GM12874 (cell line): ENCODE measurements around the gene HACD3.

Experiments used
- TF ChIP-seq, protein P1 (sequence below): IDR thresholded peaks from 2 replicates; pipeline ENCODE4 v1.5.1; 2011; ENCODE audit warnings: low read depth, mild to moderate bottlenecking, control low read depth, low read length, moderate library complexity; ENCODE audit not compliant: insufficient read depth

The HACD3 gene

GRCh38 chr15:65532738-65533051, 2.4 kb downstream of the HACD3 start:
- TF ChIP-seq, protein P1, sequence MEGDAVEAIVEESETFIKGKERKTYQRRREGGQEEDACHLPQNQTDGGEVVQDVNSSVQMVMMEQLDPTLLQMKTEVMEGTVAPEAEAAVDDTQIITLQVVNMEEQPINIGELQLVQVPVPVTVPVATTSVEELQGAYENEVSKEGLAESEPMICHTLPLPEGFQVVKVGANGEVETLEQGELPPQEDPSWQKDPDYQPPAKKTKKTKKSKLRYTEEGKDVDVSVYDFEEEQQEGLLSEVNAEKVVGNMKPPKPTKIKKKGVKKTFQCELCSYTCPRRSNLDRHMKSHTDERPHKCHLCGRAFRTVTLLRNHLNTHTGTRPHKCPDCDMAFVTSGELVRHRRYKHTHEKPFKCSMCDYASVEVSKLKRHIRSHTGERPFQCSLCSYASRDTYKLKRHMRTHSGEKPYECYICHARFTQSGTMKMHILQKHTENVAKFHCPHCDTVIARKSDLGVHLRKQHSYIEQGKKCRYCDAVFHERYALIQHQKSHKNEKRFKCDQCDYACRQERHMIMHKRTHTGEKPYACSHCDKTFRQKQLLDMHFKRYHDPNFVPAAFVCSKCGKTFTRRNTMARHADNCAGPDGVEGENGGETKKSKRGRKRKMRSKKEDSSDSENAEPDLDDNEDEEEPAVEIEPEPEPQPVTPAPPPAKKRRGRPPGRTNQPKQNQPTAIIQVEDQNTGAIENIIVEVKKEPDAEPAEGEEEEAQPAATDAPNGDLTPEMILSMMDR: no peak

- TF ChIP-seq, protein P1: no peak
These were observed 2.9 kb downstream of the HACD3 start for GRCh38 chr15:65533057-65533756.

GRCh38 chr15:65535192-65535591, 4.9 kb downstream of the HACD3 start:
- TF ChIP-seq, protein P1: no peak

GRCh38 chr15:65540314-65540713, 10.1 kb downstream of the HACD3 start:
- TF ChIP-seq, protein P1: no peak

- TF ChIP-seq, protein P1: no peak
These were observed 11.1 kb downstream of the HACD3 start for GRCh38 chr15:65541231-65541820.

DNA sequence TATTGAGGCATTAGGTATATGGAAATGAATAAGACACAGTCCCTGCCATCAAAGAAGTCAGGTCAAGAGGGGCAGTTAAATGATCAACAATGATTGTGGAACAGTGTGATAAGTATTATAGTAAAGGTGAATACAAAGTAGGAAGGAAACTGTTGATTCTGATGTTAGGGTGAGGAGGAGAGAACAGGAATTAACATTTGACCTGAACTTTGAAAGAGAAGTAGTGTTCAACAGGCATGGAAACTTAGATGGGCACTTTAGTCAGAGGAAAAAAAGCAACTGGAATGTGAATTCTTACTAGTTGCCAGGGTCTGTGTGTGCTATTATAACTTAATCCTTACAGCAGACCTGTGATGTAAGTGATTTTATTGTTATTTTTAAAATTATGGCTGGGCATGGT, 17.6 kb downstream of the HACD3 start:
- TF ChIP-seq, protein P1: no peak

DNA sequence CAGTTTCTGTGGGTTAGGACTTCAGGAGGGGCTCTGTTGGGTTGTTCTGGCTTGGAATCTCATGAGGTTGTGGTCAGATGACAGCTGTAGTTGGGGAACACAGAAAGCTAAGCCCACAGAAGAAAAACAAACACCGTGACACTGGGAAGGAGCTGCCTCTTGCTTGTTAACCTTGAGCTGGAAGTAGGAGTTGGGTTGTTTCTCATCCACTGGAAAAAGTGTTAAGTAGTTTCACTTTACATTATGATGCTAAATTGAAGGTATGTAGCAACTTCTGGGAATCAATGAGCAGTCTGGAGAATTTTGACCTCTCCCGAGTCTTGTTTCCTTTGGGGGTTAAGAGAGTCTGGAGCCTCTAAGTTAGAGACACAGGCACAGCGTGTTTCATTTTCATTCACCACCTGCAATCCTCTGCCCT, 20.4 kb downstream of the HACD3 start:
- TF ChIP-seq, protein P1: no peak

DNA sequence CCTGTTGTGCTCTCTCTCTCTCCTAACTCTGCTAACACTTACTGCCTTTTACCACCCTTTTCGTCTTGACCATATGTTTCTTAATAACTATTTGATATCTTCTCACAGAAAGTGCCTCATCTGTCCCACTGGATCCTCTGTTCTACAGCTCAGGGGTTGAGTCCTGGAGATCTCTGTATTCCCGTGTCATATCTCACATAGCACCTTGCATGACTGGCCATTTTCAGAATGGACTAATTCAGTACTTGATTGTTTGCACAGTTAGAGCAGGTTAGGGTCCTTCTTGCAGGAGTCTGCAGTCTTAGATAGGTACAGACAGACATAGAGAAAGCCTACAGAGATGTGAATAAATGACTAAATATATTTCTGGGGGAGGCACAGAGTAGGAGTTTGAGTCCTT, 20.9 kb downstream of the HACD3 start:
- TF ChIP-seq, protein P1: no peak
